Measurements from ENCODE around the gene SGK1.

- TF ChIP-seq CTCF (IDR thresholded peaks at IDR 0.05; ENCODE audit: low read length) = no peak
- TF ChIP-seq EZH2 (IDR thresholded peaks at IDR 0.05; ENCODE audit: borderline replicate concordance, low read length) = no peak
These were observed 70.6 kb downstream of the SGK1 start for GRCh38 chr6:134247231-134247833.
